H1 (cell line): ENCODE data around the gene ANKFY1. TPM values are rescaled to one million over a fixed set of nuclear protein-coding genes. Genes with fewer than 3 reads are reported as not detected.

ENCODE experiments used
- CEBPB ChIP-seq: IDR thresholded peaks from 2 replicates; pipeline ENCODE4 v1.6.1; 2012; ENCODE audit warnings: low read depth, low read length
- CREB1 ChIP-seq: IDR thresholded peaks from 2 replicates; pipeline ENCODE4 v1.6.1; 2012; ENCODE audit warnings: inconsistent platforms
- NRF1 ChIP-seq: IDR thresholded peaks from 2 replicates; pipeline ENCODE4 v1.6.1; 2011; ENCODE audit warnings: mild to moderate bottlenecking, low read depth, low read length, improper control_type of control experiment
- RFX5 ChIP-seq: IDR thresholded peaks from 2 replicates; pipeline ENCODE4 v1.6.1; 2011; ENCODE audit warnings: low read depth, low read length, improper control_type of control experiment, borderline replicate concordance
- RXRA ChIP-seq: IDR thresholded peaks from 2 replicates; pipeline ENCODE4 v1.6.1; 2011; ENCODE audit warnings: low read depth, mild to moderate bottlenecking, low read length, moderate library complexity; ENCODE audit not compliant: insufficient read depth
- SIN3A ChIP-seq, 2 experiments: IDR thresholded peaks in 1 of 2; conservative IDR thresholded peaks in 1 of 2; 2 replicates each; pipeline ENCODE4 v1.6.1; 2011 to 2012; ENCODE audit warnings: low read length in 2 of 2, improper control_type of control experiment in 1 of 2, low read depth in 1 of 2, mild to moderate bottlenecking in 1 of 2
- SP4 ChIP-seq: IDR thresholded peaks from 2 replicates; pipeline ENCODE4 v1.6.1; 2012; ENCODE audit warnings: low read length, inconsistent platforms
- SRF ChIP-seq: IDR thresholded peaks from 2 replicates; pipeline ENCODE4 v1.6.1; 2011; ENCODE audit warnings: mild to moderate bottlenecking, low read depth, low read length, moderate library complexity
- TEAD4 ChIP-seq: IDR thresholded peaks from 2 replicates; pipeline ENCODE4 v1.6.1; 2012; ENCODE audit warnings: low read depth, low read length, inconsistent platforms, mixed read lengths
- polyA plus RNA-seq, 7 experiments: library from polyadenylated mRNA; depleted of rRNA in 3 of 7; stranded (reverse) in 5 of 7; unstranded in 2 of 7; fragments of >200 nt in 5 of 7; fragments of 200-250 nt in 2 of 7; gene quantifications; 1 replicate in 5 of 7; 2 replicates in 1 of 7; 4 replicates in 1 of 7; pipeline versions ENCODE4 v1.2.1 to v1.2.3, GENCODE V29; 2011 to 2013; ENCODE audit warnings: missing spikeins in 2 of 7, mixed read lengths in 2 of 7
- total RNA-seq: library from RNA; stranded (reverse); fragmentation: NEBNext Ultra II Directional; extraction: Animal tissue kit (Norgen Biotek cat#: 25700); gene quantifications from 2 replicates; pipeline ENCODE4 v1.2.1, GENCODE V29; 2021
- TF ChIP-seq, protein P1 (sequence below): fragments of 300-600 bp; sonication (generic); IDR thresholded peaks from 2 replicates; pipeline ENCODE4 v1.7.1; 2012; ENCODE audit warnings: low read length, moderate library complexity, mild to moderate bottlenecking, inconsistent platforms; ENCODE audit not compliant: insufficient replicate concordance
- TF ChIP-seq, protein P2 (sequence below): IDR thresholded peaks from 2 replicates; pipeline ENCODE4 v1.6.1; 2011; ENCODE audit warnings: low read depth, mild to moderate bottlenecking, low read length; ENCODE audit not compliant: insufficient read depth

ANKFY1 gene
- total and polyA plus RNA-seq, 2 of the 8 experiments (the other 6 are each of a cell fraction or from before 2014, with no cell fraction given): 28.3 to 45.3 TPM

GRCh38 chr17:4234401-4234800 lies 29.4 kb downstream of the ANKFY1 start (continued):
- TF ChIP-seq, protein P1, sequence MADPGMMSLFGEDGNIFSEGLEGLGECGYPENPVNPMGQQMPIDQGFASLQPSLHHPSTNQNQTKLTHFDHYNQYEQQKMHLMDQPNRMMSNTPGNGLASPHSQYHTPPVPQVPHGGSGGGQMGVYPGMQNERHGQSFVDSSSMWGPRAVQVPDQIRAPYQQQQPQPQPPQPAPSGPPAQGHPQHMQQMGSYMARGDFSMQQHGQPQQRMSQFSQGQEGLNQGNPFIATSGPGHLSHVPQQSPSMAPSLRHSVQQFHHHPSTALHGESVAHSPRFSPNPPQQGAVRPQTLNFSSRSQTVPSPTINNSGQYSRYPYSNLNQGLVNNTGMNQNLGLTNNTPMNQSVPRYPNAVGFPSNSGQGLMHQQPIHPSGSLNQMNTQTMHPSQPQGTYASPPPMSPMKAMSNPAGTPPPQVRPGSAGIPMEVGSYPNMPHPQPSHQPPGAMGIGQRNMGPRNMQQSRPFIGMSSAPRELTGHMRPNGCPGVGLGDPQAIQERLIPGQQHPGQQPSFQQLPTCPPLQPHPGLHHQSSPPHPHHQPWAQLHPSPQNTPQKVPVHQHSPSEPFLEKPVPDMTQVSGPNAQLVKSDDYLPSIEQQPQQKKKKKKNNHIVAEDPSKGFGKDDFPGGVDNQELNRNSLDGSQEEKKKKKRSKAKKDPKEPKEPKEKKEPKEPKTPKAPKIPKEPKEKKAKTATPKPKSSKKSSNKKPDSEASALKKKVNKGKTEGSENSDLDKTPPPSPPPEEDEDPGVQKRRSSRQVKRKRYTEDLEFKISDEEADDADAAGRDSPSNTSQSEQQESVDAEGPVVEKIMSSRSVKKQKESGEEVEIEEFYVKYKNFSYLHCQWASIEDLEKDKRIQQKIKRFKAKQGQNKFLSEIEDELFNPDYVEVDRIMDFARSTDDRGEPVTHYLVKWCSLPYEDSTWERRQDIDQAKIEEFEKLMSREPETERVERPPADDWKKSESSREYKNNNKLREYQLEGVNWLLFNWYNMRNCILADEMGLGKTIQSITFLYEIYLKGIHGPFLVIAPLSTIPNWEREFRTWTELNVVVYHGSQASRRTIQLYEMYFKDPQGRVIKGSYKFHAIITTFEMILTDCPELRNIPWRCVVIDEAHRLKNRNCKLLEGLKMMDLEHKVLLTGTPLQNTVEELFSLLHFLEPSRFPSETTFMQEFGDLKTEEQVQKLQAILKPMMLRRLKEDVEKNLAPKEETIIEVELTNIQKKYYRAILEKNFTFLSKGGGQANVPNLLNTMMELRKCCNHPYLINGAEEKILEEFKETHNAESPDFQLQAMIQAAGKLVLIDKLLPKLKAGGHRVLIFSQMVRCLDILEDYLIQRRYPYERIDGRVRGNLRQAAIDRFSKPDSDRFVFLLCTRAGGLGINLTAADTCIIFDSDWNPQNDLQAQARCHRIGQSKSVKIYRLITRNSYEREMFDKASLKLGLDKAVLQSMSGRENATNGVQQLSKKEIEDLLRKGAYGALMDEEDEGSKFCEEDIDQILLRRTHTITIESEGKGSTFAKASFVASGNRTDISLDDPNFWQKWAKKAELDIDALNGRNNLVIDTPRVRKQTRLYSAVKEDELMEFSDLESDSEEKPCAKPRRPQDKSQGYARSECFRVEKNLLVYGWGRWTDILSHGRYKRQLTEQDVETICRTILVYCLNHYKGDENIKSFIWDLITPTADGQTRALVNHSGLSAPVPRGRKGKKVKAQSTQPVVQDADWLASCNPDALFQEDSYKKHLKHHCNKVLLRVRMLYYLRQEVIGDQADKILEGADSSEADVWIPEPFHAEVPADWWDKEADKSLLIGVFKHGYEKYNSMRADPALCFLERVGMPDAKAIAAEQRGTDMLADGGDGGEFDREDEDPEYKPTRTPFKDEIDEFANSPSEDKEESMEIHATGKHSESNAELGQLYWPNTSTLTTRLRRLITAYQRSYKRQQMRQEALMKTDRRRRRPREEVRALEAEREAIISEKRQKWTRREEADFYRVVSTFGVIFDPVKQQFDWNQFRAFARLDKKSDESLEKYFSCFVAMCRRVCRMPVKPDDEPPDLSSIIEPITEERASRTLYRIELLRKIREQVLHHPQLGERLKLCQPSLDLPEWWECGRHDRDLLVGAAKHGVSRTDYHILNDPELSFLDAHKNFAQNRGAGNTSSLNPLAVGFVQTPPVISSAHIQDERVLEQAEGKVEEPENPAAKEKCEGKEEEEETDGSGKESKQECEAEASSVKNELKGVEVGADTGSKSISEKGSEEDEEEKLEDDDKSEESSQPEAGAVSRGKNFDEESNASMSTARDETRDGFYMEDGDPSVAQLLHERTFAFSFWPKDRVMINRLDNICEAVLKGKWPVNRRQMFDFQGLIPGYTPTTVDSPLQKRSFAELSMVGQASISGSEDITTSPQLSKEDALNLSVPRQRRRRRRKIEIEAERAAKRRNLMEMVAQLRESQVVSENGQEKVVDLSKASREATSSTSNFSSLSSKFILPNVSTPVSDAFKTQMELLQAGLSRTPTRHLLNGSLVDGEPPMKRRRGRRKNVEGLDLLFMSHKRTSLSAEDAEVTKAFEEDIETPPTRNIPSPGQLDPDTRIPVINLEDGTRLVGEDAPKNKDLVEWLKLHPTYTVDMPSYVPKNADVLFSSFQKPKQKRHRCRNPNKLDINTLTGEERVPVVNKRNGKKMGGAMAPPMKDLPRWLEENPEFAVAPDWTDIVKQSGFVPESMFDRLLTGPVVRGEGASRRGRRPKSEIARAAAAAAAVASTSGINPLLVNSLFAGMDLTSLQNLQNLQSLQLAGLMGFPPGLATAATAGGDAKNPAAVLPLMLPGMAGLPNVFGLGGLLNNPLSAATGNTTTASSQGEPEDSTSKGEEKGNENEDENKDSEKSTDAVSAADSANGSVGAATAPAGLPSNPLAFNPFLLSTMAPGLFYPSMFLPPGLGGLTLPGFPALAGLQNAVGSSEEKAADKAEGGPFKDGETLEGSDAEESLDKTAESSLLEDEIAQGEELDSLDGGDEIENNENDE: no peak
- TF ChIP-seq CEBPB (no peak), SIN3A (conservative IDR thresholded peaks at IDR 0.05 in 1 of 2, IDR thresholded peaks at IDR 0.05 in 1 of 2; ENCODE audit: low read depth in 1 of 2, low read length in 2 of 2) (no peak), NRF1 (no peak), RXRA (no peak), SP4 (no peak), SRF (no peak), CREB1 (no peak), RFX5 (no peak), TEAD4 (no peak)
- TF ChIP-seq, protein P2, sequence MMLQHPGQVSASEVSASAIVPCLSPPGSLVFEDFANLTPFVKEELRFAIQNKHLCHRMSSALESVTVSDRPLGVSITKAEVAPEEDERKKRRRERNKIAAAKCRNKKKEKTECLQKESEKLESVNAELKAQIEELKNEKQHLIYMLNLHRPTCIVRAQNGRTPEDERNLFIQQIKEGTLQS: no peak
